HEK293 (cell line): Measurements from ENCODE around the gene PRPF38B.

Experiments
- CTCF ChIA-PET: fragments of 350-600 bp; formaldehyde crosslinking; extraction: SDS; loops from one replicate; lab custom pipeline; 2021; ENCODE audit warnings: antibody characterized with exemption; lab: Yijun Ruan, JAX
- POLR2A ChIA-PET: fragments of 300-600 bp; formaldehyde crosslinking; extraction: SDS; loops from one replicate; lab custom pipeline; 2020; ENCODE audit warnings: antibody characterized with exemption, inconsistent platforms; lab: Yijun Ruan, JAX
- H3K27ac ChIP-seq: fragments of 200-500 bp; sonication (Bioruptor generic); 2 replicates; pipeline ENCODE4 v1.5.1; 2014; ENCODE audit warnings: low read depth, low read length, control low read depth, inconsistent platforms; ENCODE audit errors: extremely low read depth
- H3K36me3 ChIP-seq, 2 experiments: fragments of 200-500 bp in 1 of 2; sonication (Bioruptor generic) in 1 of 2; 1 replicate in 1 of 2; 2 replicates in 1 of 2; pipeline ENCODE4 v1.5.1; 2014 to 2017; ENCODE audit warnings: inconsistent platforms in 2 of 2, low read length in 2 of 2; ENCODE audit not compliant: control insufficient read depth in 2 of 2, insufficient read depth in 1 of 2
- H3K4me1 ChIP-seq: fragments of 200-500 bp; sonication (Bioruptor generic); 2 replicates; pipeline ENCODE4 v1.5.1; 2014; ENCODE audit warnings: mild to moderate bottlenecking, low read length, inconsistent platforms; ENCODE audit not compliant: control insufficient read depth, insufficient read depth
- H3K4me3 ChIP-seq: 2 replicates; pipeline ENCODE4 v1.5.1; 2011; ENCODE audit warnings: low read depth, mild to moderate bottlenecking, control low read depth, low read length, moderate library complexity
- H3K9me3 ChIP-seq: fragments of 200-500 bp; sonication (Bioruptor generic); 2 replicates; pipeline ENCODE4 v1.5.1; 2014; ENCODE audit warnings: low read depth, low read length, inconsistent platforms; ENCODE audit not compliant: control insufficient read depth, insufficient read depth
- BCL11B ChIP-seq: fragments of 450-650 bp; formaldehyde crosslinking; IDR thresholded peaks from 2 replicates; pipeline ENCODE4 v1.5.1; 2016; ENCODE audit warnings: low read depth, missing biosample characterization, missing genetic modification characterization
- EGR2 ChIP-seq: fragments of 450-650 bp; formaldehyde crosslinking; IDR thresholded peaks from 2 replicates; pipeline ENCODE4 v1.5.1; 2016; ENCODE audit warnings: low read depth, missing biosample characterization, missing genetic modification characterization
- KLF1 ChIP-seq: fragments of 450-650 bp; formaldehyde crosslinking; IDR thresholded peaks from 2 replicates; pipeline ENCODE4 v1.5.1; 2016; ENCODE audit warnings: missing biosample characterization, missing genetic modification characterization
- KLF9 ChIP-seq: fragments of 450-650 bp; formaldehyde crosslinking; IDR thresholded peaks from 2 replicates; pipeline ENCODE4 v1.5.1; 2016; ENCODE audit warnings: missing biosample characterization, missing genetic modification characterization, low read depth
- MYNN ChIP-seq: fragments of 450-650 bp; formaldehyde crosslinking; IDR thresholded peaks from 2 replicates; pipeline ENCODE4 v1.5.1; 2016; ENCODE audit warnings: missing biosample characterization, missing genetic modification characterization, borderline replicate concordance
- SETDB1 ChIP-seq: IDR thresholded peaks from one replicate; pipeline ENCODE4 v1.6.1; 2017; ENCODE audit warnings: mild to moderate bottlenecking, low read length, moderate library complexity, mixed read lengths; ENCODE audit not compliant: insufficient read length
- YY2 ChIP-seq: fragments of 450-650 bp; formaldehyde crosslinking; IDR thresholded peaks from 2 replicates; pipeline ENCODE4 v1.5.1; 2016; ENCODE audit warnings: missing biosample characterization, missing genetic modification characterization
- ZFP3 ChIP-seq: fragments of 450-650 bp; formaldehyde crosslinking; IDR thresholded peaks from 2 replicates; pipeline ENCODE4 v1.5.1; 2016; ENCODE audit warnings: low read depth, missing biosample characterization, missing genetic modification characterization
- ZNF132 ChIP-seq: fragments of 450-650 bp; formaldehyde crosslinking; IDR thresholded peaks from 2 replicates; pipeline ENCODE4 v1.5.1; 2017; ENCODE audit warnings: missing biosample characterization, missing genetic modification characterization, borderline replicate concordance
- ZNF248 ChIP-seq: fragments of 450-650 bp; formaldehyde crosslinking; IDR thresholded peaks from 2 replicates; pipeline ENCODE4 v1.5.1; 2017; ENCODE audit warnings: missing biosample characterization, missing genetic modification characterization
- ZNF530 ChIP-seq: fragments of 450-650 bp; formaldehyde crosslinking; IDR thresholded peaks from 2 replicates; pipeline ENCODE4 v1.5.1; 2016; ENCODE audit warnings: low read depth, missing biosample characterization, missing genetic modification characterization
- ZNF658 ChIP-seq: fragments of 450-650 bp; formaldehyde crosslinking; IDR thresholded peaks from 2 replicates; pipeline ENCODE4; 2016; ENCODE audit warnings: missing biosample characterization, missing genetic modification characterization
- ZNF664 ChIP-seq: fragments of 450-650 bp; formaldehyde crosslinking; IDR thresholded peaks from 2 replicates; pipeline ENCODE4 v1.5.1; 2016; ENCODE audit warnings: missing biosample characterization, missing genetic modification characterization
- TF ChIP-seq, protein P1 (sequence below): fragments of 450-650 bp; formaldehyde crosslinking; IDR thresholded peaks from 2 replicates; pipeline ENCODE4 v1.5.1; 2016; ENCODE audit warnings: missing biosample characterization, missing genetic modification characterization
- TF ChIP-seq, protein P2 (sequence below): fragments of 450-650 bp; formaldehyde crosslinking; IDR thresholded peaks from 2 replicates; pipeline ENCODE4 v1.5.1; 2017; ENCODE audit warnings: missing biosample characterization, missing genetic modification characterization

Gene PRPF38B

DNA sequence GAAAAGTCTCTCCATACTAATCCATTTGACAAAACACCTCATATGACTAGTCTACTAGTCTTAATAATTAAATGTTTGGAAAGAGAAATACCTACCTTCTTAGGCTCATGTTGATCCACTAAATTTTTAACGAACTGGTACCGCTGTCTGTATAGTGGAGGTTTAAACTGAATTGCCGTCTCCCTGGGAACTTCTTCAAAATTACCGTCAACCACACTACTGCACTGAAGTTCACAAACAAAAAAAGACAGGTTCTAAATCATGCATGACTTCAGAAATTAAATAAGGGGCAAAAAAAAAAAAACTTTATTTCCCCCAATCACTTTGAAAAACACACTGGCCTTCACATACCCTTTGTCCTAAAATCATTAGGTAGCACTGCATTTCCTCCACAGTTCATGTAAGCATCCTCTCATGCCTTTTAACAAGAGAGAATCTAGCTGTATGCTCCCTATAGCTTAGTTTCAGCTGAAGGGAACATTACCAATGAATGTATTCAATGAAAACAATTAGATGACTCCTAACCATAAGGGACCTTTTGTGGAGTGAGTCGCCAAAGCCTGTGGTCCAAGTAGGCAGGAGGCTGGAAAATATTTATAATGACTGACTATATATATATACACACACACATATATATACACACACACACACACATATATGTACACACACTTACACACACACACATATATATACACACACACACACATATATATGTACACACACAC lies 34.6 kb upstream of the PRPF38B start:
- H3K9me3 ChIP-seq, result no peaks in the 10 kb centered on the region

DNA sequence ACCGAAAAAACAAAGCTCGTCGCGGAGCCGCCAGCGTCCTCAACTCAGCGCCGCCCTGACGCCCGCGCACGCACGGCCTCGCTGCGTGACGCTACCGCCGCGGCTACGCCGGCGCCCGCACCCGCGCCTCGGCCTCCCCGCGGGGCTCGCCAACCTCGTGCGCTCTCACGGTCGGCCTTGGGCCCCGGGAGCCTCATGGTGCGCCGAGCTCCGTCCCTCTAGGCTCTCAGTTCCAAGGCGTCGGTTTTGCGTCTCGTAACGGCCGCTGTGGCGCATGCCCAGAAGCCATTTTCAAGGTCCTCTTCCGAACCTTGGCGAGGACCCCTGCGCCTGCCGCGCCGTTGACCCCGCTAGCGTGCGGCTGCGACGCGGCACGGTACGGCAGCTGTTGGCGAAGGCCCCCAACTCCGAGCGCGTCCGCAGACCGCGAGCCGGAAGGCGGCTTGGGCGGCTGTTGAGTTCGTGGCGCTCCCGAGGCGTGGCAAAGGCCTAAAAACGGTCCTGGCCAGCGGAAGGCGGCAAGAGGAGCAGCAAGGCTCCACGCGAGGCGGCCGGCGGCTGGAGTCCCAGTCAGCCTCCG lies 31.0 kb upstream of the PRPF38B start, which contains the start of gene HENMT1:
HENMT1 (minus strand) TSS at position 64 of the 580 bp plus-strand sequence. CDS start 1,209 bp downstream, outside the sequence.
- Histone ChIP-seq H3K27ac (no peak within 1 kb of the TSS), H3K36me3 (no peaks in the 10 kb centered on the region), H3K4me3 (no peak within 1 kb of the TSS), H3K9me3 (no peaks in the 10 kb centered on the region), H3K4me1 (no peaks in the 10 kb centered on the region)
- ChIA-PET CTCF (interaction anchor here (0.6 kb wide), 1 partner anchor 571 kb away, joined by 3 read pairs; no protein-coding TSS in a partner anchor), POLR2A (no interaction called here)
- TF ChIP-seq ZNF664 (no peak), YY2 (tag by site-specific recombination) (no peak)
- TF ChIP-seq, protein P1, sequence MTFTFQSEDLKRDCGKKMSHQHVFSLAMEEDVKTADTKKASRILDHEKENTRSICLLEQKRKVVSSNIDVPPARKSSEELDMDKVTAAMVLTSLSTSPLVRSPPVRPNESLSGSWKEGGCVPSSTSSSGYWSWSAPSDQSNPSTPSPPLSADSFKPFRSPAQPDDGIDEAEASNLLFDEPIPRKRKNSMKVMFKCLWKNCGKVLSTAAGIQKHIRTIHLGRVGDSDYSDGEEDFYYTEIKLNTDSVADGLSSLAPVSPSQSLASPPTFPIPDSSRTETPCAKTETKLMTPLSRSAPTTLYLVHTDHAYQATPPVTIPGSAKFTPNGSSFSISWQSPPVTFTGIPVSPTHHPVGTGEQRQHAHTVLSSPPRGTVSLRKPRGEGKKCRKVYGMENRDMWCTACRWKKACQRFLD (tag by site-specific recombination), result no peak

More for the DNA sequence above, 34.6 kb upstream of the PRPF38B start:
- POLR2A ChIA-PET, result no interaction called here
- no peak overlapping the region for H3K4me3 ChIP-seq
- TF ChIP-seq, protein P2, sequence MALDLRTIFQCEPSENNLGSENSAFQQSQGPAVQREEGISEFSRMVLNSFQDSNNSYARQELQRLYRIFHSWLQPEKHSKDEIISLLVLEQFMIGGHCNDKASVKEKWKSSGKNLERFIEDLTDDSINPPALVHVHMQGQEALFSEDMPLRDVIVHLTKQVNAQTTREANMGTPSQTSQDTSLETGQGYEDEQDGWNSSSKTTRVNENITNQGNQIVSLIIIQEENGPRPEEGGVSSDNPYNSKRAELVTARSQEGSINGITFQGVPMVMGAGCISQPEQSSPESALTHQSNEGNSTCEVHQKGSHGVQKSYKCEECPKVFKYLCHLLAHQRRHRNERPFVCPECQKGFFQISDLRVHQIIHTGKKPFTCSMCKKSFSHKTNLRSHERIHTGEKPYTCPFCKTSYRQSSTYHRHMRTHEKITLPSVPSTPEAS (tag by site-specific recombination), result peak; percentile 56; the same call in 1 of the 2 replicates
- no peak for TF ChIP-seq ZNF530 (tag by site-specific recombination)
- TF ChIP-seq, all 188 proteins: peak for 1
- Histone ChIP-seq H3K36me3 (no peaks in the 10 kb centered on the region), H3K4me1 (no peaks in the 10 kb centered on the region; the same call in 1 of the 2 replicates), H3K27ac (no peak overlapping the region)
- CTCF ChIA-PET, result interaction anchor here (1.8 kb wide), 1 partner anchor 14 kb away, joined by 5 read pairs; no protein-coding TSS in a partner anchor

- Histone ChIP-seq H3K4me1 (no peaks in the 10 kb centered on the region), H3K9me3 (no peaks in the 10 kb centered on the region), H3K27ac (no peak overlapping the region), H3K36me3 (no peaks in the 10 kb centered on the region), H3K4me3 (no peak overlapping the region)
- ChIA-PET CTCF (interaction anchor here (1.1 kb wide), 1 partner anchor 103 kb away, joined by 4 read pairs; the partner anchor contains the start of gene EEIG2), POLR2A (no interaction called here)
- TF ChIP-seq SETDB1 (no peak), ZNF132 (no peak), ZFP3 (tag by site-specific recombination) (no peak), EGR2 (tag by site-specific recombination) (no peak), ZNF248 (tag by site-specific recombination) (no peak), KLF9 (tag by site-specific recombination) (no peak), KLF1 (tag by site-specific recombination) (no peak), MYNN (tag by site-specific recombination) (no peak), ZNF658 (tag by site-specific recombination) (no peak), BCL11B (tag by site-specific recombination) (no peak)
Measured at GRCh38 chr1:108663074-108663473, 29.0 kb upstream of the PRPF38B start.
